GM23338 (cell line): ENCODE data around the gene LINGO1.

Source experiments
- CREB1 ChIP-seq: fragments of 250-450 bp; sonication (Bioruptor Pico); IDR thresholded peaks from 2 replicates; pipeline ENCODE4 v1.5.0; 2020; ENCODE audit warnings: low read depth, mild to moderate bottlenecking, moderate library complexity
- EZH2 ChIP-seq: fragments of 200-600 bp; sonication (generic); IDR thresholded peaks from one replicate; pipeline ENCODE4 v1.8.0; 2017; ENCODE audit warnings: antibody characterized with exemption, mild to moderate bottlenecking, low read depth; ENCODE audit not compliant: unreplicated experiment
- EZH2phosphoT487 ChIP-seq: fragments of 200-600 bp; sonication (generic); IDR thresholded peaks from one replicate; pipeline ENCODE4 v1.8.1; 2018; ENCODE audit warnings: antibody characterized with exemption; ENCODE audit not compliant: unreplicated experiment
- JUNB ChIP-seq: IDR thresholded peaks from one replicate; pipeline ENCODE4 v1.6.1; 2016; ENCODE audit warnings: antibody characterized with exemption; ENCODE audit not compliant: unreplicated experiment
- POLR2AphosphoS5 ChIP-seq: IDR thresholded peaks from 2 replicates; pipeline ENCODE4 v1.6.1; 2016; ENCODE audit warnings: antibody characterized with exemption, low read depth
- STAT1 ChIP-seq: IDR thresholded peaks from one replicate; pipeline ENCODE4 v1.6.1; 2016; ENCODE audit warnings: antibody characterized with exemption; ENCODE audit not compliant: unreplicated experiment
- ZNF331 ChIP-seq: fragments of 250-450 bp; sonication (Bioruptor Pico); IDR thresholded peaks from 2 replicates; pipeline ENCODE4 v1.5.0; 2020; ENCODE audit warnings: low read depth, mild to moderate bottlenecking, moderate library complexity
- TF ChIP-seq, protein P1 (sequence below), 2 experiments: fragments of 200-600 bp in 1 of 2; sonication (generic) in 1 of 2; conservative IDR thresholded peaks; 2 replicates each; pipeline versions ENCODE4 v1.5.1 to v1.6.1; 2016 to 2017; ENCODE audit warnings: antibody characterized with exemption in 2 of 2, low read depth in 2 of 2, mild to moderate bottlenecking in 2 of 2, moderate library complexity in 1 of 2
- TF ChIP-seq, protein P2 (sequence below): IDR thresholded peaks from one replicate; pipeline ENCODE4 v1.6.1; 2018; ENCODE audit warnings: antibody characterized with exemption; ENCODE audit not compliant: unreplicated experiment

DNA sequence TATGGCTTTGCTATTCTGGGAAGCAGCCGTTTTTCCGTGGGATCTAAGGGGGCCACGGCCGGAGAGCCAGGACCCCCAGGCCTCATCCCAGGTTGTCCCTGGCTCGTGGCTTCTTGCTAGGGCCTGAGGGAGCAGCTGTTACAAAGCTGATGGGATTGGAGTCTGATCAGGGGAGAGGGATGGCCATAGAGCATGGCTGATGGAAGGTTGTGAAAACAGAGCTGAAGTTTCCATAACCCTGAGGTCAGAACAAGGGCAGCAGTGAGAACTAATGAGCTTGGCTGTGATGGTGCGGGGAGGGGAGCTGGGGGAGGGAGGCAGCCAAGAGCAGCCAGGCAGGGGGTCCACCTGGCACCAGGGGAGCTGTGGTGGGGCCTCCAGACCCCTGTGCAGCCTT is 63.0 kb downstream of the LINGO1 start:
- TF ChIP-seq, protein P1, sequence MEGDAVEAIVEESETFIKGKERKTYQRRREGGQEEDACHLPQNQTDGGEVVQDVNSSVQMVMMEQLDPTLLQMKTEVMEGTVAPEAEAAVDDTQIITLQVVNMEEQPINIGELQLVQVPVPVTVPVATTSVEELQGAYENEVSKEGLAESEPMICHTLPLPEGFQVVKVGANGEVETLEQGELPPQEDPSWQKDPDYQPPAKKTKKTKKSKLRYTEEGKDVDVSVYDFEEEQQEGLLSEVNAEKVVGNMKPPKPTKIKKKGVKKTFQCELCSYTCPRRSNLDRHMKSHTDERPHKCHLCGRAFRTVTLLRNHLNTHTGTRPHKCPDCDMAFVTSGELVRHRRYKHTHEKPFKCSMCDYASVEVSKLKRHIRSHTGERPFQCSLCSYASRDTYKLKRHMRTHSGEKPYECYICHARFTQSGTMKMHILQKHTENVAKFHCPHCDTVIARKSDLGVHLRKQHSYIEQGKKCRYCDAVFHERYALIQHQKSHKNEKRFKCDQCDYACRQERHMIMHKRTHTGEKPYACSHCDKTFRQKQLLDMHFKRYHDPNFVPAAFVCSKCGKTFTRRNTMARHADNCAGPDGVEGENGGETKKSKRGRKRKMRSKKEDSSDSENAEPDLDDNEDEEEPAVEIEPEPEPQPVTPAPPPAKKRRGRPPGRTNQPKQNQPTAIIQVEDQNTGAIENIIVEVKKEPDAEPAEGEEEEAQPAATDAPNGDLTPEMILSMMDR (conservative IDR thresholded peaks at IDR 0.05; ENCODE audit: low read depth in 2 of 2) = no peak
- TF ChIP-seq EZH2phosphoT487 (no peak), CREB1 (CRISPR knock-in tag) (no peak), JUNB (no peak), POLR2AphosphoS5 (no peak), EZH2 (no peak), ZNF331 (CRISPR knock-in tag) (no peak), STAT1 (no peak)
- TF ChIP-seq, protein P2, sequence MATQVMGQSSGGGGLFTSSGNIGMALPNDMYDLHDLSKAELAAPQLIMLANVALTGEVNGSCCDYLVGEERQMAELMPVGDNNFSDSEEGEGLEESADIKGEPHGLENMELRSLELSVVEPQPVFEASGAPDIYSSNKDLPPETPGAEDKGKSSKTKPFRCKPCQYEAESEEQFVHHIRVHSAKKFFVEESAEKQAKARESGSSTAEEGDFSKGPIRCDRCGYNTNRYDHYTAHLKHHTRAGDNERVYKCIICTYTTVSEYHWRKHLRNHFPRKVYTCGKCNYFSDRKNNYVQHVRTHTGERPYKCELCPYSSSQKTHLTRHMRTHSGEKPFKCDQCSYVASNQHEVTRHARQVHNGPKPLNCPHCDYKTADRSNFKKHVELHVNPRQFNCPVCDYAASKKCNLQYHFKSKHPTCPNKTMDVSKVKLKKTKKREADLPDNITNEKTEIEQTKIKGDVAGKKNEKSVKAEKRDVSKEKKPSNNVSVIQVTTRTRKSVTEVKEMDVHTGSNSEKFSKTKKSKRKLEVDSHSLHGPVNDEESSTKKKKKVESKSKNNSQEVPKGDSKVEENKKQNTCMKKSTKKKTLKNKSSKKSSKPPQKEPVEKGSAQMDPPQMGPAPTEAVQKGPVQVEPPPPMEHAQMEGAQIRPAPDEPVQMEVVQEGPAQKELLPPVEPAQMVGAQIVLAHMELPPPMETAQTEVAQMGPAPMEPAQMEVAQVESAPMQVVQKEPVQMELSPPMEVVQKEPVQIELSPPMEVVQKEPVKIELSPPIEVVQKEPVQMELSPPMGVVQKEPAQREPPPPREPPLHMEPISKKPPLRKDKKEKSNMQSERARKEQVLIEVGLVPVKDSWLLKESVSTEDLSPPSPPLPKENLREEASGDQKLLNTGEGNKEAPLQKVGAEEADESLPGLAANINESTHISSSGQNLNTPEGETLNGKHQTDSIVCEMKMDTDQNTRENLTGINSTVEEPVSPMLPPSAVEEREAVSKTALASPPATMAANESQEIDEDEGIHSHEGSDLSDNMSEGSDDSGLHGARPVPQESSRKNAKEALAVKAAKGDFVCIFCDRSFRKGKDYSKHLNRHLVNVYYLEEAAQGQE = no peak
